Subcutaneous adipose tissue (tissue), 4 donors: ENCODE data around the gene GRID1. TPM values are rescaled to one million over a fixed set of nuclear protein-coding genes. Genes with fewer than 3 reads are reported as not detected.

Source experiments
- CTCF ChIP-seq: fragments of 450-650 bp; IDR thresholded peaks from one replicate; pipeline ENCODE4 v1.5.1; 2016; ENCODE audit warnings: low read depth, mild to moderate bottlenecking, control low read depth, antibody characterized with exemption, moderate library complexity
- total RNA-seq, 4 donors: library from RNA; depleted of rRNA; stranded (reverse); fragments of >200 nt; gene quantifications; one replicate each; pipeline ENCODE4 v1.1.0, GENCODE V29; 2016

GRID1 gene
- total RNA-seq, 4 donors from 2014 or later: 0.49 to 2.0 (median 1.1) TPM

GRCh38 chr10:85936161-85936560 lies 430.4 kb downstream of the GRID1 start:
- TF ChIP-seq CTCF: no peak

- TF ChIP-seq CTCF: no peak
These were observed 432.0 kb downstream of the GRID1 start for GRCh38 chr10:85934586-85934985.

GRCh38 chr10:85927952-85928665 lies 438.5 kb downstream of the GRID1 start:
- no peak for TF ChIP-seq CTCF

- no peak for TF ChIP-seq CTCF
These were observed 439.6 kb downstream of the GRID1 start for GRCh38 chr10:85926986-85927385.

- TF ChIP-seq CTCF: no peak
These were observed 440.5 kb downstream of the GRID1 start for GRCh38 chr10:85926136-85926535.

- TF ChIP-seq CTCF: no peak
These were observed 441.3 kb downstream of the GRID1 start for GRCh38 chr10:85925201-85925750.

- no peak for TF ChIP-seq CTCF
These were observed 442.1 kb downstream of the GRID1 start for GRCh38 chr10:85924382-85925102.
